ENCODE measurements around the gene PDHX.

Gene PDHX

DNA sequence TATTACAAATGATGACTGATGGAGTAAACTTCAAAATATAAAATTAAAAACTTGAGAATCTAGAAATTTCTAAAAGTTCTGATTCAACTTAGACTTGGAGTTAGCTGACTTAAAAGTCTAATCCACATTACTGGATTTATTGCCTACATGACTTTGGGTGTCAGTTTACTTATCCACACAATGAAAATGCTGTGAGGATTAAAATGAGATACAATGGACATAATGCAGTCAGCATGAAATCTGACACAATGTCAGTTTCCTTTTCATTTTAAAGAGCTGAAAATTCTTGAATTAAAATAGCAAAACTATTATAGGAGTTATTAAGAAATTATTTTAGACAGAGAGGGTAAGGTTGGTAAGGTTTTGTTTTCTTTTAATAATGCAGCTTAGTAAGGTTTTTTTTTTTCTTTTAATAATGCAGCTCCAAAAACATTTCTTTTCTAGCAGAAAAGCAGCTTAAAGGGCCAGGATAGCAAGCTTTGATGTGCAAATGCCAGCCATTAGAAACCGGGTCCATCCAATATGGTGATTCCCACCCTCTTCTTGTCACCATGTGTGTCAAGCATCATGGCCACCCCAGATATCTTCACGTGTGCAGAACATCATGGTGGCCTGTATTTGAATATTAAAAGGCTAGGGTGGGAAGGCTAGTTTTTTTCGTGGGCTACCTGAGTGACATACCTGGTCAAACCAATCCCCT is 19.1 kb upstream of the PDHX start:
- no peak for DNase-seq (ENCODE audit: extremely low spot score)
- TF ChIP-seq TARDBP (IDR thresholded peaks at IDR 0.05) (no peak), FOXM1 (IDR thresholded peaks at IDR 0.05; ENCODE audit: borderline replicate concordance) (no peak), HDGF (IDR thresholded peaks at IDR 0.05; ENCODE audit: borderline replicate concordance) (no peak), ZNF384 (IDR thresholded peaks at IDR 0.05) (no peak), L3MBTL2 (conservative IDR thresholded peaks at IDR 0.05) (no peak), CTBP1 (IDR thresholded peaks at IDR 0.05; ENCODE audit: borderline replicate concordance) (no peak)
- ChIA-PET CTCF (interaction anchor here (0.8 kb wide), 1 partner anchor 37 kb away, joined by 3 read pairs; no protein-coding TSS in a partner anchor), POLR2A (interaction anchor here (1.2 kb wide), 1 partner anchor 18 kb away, joined by 5 read pairs; the partner anchor contains the start of genes APIP and PDHX)

GRCh38 chr11:34898474-34898873 is 17.9 kb upstream of the PDHX start:
- TF ChIP-seq ARNT (IDR thresholded peaks at IDR 0.05), result no peak
- no peak for TF ChIP-seq SUZ12 (IDR thresholded peaks at IDR 0.05)
- no peak for TF ChIP-seq FOXM1 (IDR thresholded peaks at IDR 0.05; ENCODE audit: borderline replicate concordance)
- no peak for TF ChIP-seq BHLHE40 (IDR thresholded peaks at IDR 0.05; ENCODE audit: borderline replicate concordance)
- no peak for TF ChIP-seq TARDBP (IDR thresholded peaks at IDR 0.05)
- POLR2A ChIA-PET, result interaction anchor here (1.4 kb wide), 1 partner anchor 17 kb away, joined by 4 read pairs; no protein-coding TSS in a partner anchor
- DNase-seq (ENCODE audit: extremely low spot score), result no peak
- CTCF ChIA-PET, result interaction anchor here (0.6 to 2.1 kb wide), 5 partner anchors 12 to 358 kb away, joined by 3 to 8 read pairs (median 4); no protein-coding TSS in a partner anchor

DNA sequence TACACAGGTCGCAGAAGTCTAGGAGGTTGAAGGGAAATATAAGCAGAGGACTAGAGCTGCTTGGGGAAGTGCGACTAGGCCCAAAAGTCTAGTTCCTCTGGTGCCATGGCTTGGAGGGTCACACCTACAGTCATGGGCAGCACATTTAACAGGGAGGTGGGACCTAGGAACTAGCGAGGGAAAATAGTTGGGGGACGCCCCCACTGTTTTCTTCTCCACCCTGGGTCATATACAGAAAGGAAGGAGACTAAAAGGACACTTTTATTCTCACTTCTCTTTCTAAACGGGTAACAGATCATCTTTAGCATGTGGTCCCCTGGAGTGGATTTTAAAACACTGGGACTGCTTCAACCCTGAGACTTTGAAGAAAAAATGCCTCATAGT is 16.8 kb upstream of the PDHX start:
- no peak for TF ChIP-seq FOXM1 (IDR thresholded peaks at IDR 0.05; ENCODE audit: borderline replicate concordance)
- no peak for TF ChIP-seq FOXA1 (IDR thresholded peaks at IDR 0.05)
- no peak for DNase-seq (ENCODE audit: extremely low spot score)
- ChIA-PET POLR2A (interaction anchor here (1.4 kb wide), 1 partner anchor 16 kb away, joined by 4 read pairs; no protein-coding TSS in a partner anchor), CTCF (interaction anchor here (0.8 to 2.1 kb wide), 3 partner anchors 11 to 314 kb away, joined by 3 to 8 read pairs (median 5); no protein-coding TSS in a partner anchor)

GRCh38 chr11:34904421-34904955 is 11.9 kb upstream of the PDHX start:
- CTCF ChIA-PET, result no interaction called here
- DNase-seq (ENCODE audit: extremely low spot score), result no peak
- POLR2A ChIA-PET, result no interaction called here
- TF ChIP-seq, protein P1, sequence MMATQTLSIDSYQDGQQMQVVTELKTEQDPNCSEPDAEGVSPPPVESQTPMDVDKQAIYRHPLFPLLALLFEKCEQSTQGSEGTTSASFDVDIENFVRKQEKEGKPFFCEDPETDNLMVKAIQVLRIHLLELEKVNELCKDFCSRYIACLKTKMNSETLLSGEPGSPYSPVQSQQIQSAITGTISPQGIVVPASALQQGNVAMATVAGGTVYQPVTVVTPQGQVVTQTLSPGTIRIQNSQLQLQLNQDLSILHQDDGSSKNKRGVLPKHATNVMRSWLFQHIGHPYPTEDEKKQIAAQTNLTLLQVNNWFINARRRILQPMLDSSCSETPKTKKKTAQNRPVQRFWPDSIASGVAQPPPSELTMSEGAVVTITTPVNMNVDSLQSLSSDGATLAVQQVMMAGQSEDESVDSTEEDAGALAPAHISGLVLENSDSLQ (IDR thresholded peaks at IDR 0.05), result no peak

GRCh38 chr11:34905666-34906065 is 10.8 kb upstream of the PDHX start:
- no peak for DNase-seq (ENCODE audit: extremely low spot score)
- TF ChIP-seq HDGF (IDR thresholded peaks at IDR 0.05; ENCODE audit: borderline replicate concordance), result no peak
- no peak for TF ChIP-seq ZNF384 (IDR thresholded peaks at IDR 0.05)
- TF ChIP-seq FOXK2 (IDR thresholded peaks at IDR 0.05), result no peak
- TF ChIP-seq ELF4 (IDR thresholded peaks at IDR 0.05), result no peak
- TF ChIP-seq, protein P1 (IDR thresholded peaks at IDR 0.05), result no peak
- TF ChIP-seq SUZ12 (IDR thresholded peaks at IDR 0.05), result no peak
- no peak for TF ChIP-seq FOXA1 (IDR thresholded peaks at IDR 0.05)
- TF ChIP-seq TARDBP (IDR thresholded peaks at IDR 0.05), result no peak
- no peak for TF ChIP-seq LEF1 (IDR thresholded peaks at IDR 0.05; ENCODE audit: borderline replicate concordance)
- no peak for TF ChIP-seq ARNT (IDR thresholded peaks at IDR 0.05)
- TF ChIP-seq NFRKB (IDR thresholded peaks at IDR 0.05), result no peak
- no peak for TF ChIP-seq BHLHE40 (IDR thresholded peaks at IDR 0.05; ENCODE audit: borderline replicate concordance)
- ChIA-PET CTCF (no interaction called here), POLR2A (no interaction called here)

GRCh38 chr11:34907934-34908593 is 8.4 kb upstream of the PDHX start:
- ChIA-PET CTCF (interaction anchor here (1.2 kb wide), 1 partner anchor 416 kb away, joined by 4 read pairs; no protein-coding TSS in a partner anchor), POLR2A (no interaction called here)
- TF ChIP-seq NFRKB (IDR thresholded peaks at IDR 0.05) (no peak), ZNF384 (IDR thresholded peaks at IDR 0.05) (no peak), SUZ12 (IDR thresholded peaks at IDR 0.05) (no peak), FOXA1 (IDR thresholded peaks at IDR 0.05) (no peak), ELF4 (IDR thresholded peaks at IDR 0.05) (no peak), LEF1 (IDR thresholded peaks at IDR 0.05; ENCODE audit: borderline replicate concordance) (no peak), L3MBTL2 (conservative IDR thresholded peaks at IDR 0.05) (no peak), SP1 (IDR thresholded peaks at IDR 0.05) (no peak), HDGF (IDR thresholded peaks at IDR 0.05; ENCODE audit: borderline replicate concordance) (no peak), BHLHE40 (IDR thresholded peaks at IDR 0.05; ENCODE audit: borderline replicate concordance) (no peak), ARNT (IDR thresholded peaks at IDR 0.05) (no peak), FOXK2 (IDR thresholded peaks at IDR 0.05) (no peak), TARDBP (IDR thresholded peaks at IDR 0.05) (no peak), FOXM1 (IDR thresholded peaks at IDR 0.05; ENCODE audit: borderline replicate concordance) (no peak), CTBP1 (IDR thresholded peaks at IDR 0.05; ENCODE audit: borderline replicate concordance) (no peak)
- TF ChIP-seq, protein P1 (IDR thresholded peaks at IDR 0.05), result no peak
- no peak for DNase-seq (ENCODE audit: extremely low spot score)
